Neuronal stem cell (in vitro differentiated cells): ENCODE data around the gene SLC39A6.

ENCODE experiments used
- DNase-seq: peaks from one replicate; pipeline ENCODE4 v3.0.0-alpha.2; 2013; ENCODE audit warnings: low spot score
- H2AFZ ChIP-seq: one replicate; pipeline ENCODE4 v1.6.1; 2013; ENCODE audit warnings: mild to moderate bottlenecking, low read length, inconsistent platforms
- H2AK5ac ChIP-seq: 2 replicates; pipeline ENCODE4 v1.6.1; 2013; ENCODE audit warnings: low read depth, mild to moderate bottlenecking, inconsistent platforms, low read length, moderate library complexity, mixed read lengths
- H2BK120ac ChIP-seq: 2 replicates; pipeline ENCODE4 v1.6.1; 2013; ENCODE audit warnings: low read depth, mild to moderate bottlenecking, inconsistent platforms, low read length, moderate library complexity, mixed read lengths
- H2BK12ac ChIP-seq: one replicate; pipeline ENCODE4 v1.6.1; 2013; ENCODE audit warnings: low read length, inconsistent platforms
- H2BK15ac ChIP-seq: 2 replicates; pipeline ENCODE4 v1.6.1; 2013; ENCODE audit warnings: mild to moderate bottlenecking, low read length, inconsistent platforms, mixed read lengths
- H2BK5ac ChIP-seq: one replicate; pipeline ENCODE4 v1.6.1; 2013; ENCODE audit warnings: inconsistent platforms, mild to moderate bottlenecking, low read length, moderate library complexity
- H3K14ac ChIP-seq: one replicate; pipeline ENCODE4 v1.6.1; 2013; ENCODE audit warnings: low read length, inconsistent platforms
- H3K18ac ChIP-seq: 2 replicates; pipeline ENCODE4 v1.6.1; 2013; ENCODE audit warnings: low read length, inconsistent platforms
- H3K23ac ChIP-seq: 2 replicates; pipeline ENCODE4 v1.6.1; 2013; ENCODE audit warnings: low read depth, mild to moderate bottlenecking, mixed read lengths, low read length, inconsistent platforms; ENCODE audit not compliant: poor library complexity
- H3K27ac ChIP-seq: replicated peaks from 3 replicates; pipeline ENCODE4 v1.5.1; 2013; ENCODE audit warnings: low read length, inconsistent platforms
- H3K27me3 ChIP-seq, 3 experiments: 2 replicates each; pipeline ENCODE4 v1.6.1; 2013; ENCODE audit warnings: low read length in 3 of 3, mild to moderate bottlenecking in 2 of 3, inconsistent platforms in 1 of 3, low read depth in 1 of 3, mixed read lengths in 1 of 3, moderate library complexity in 1 of 3; ENCODE audit not compliant: control insufficient read depth in 3 of 3, insufficient read depth in 3 of 3
- H3K36me3 ChIP-seq, 2 donors: replicated peaks in 1 of 2; 2 replicates each; pipeline ENCODE4 v1.6.1; 2013; ENCODE audit warnings: low read length in 2 of 2; ENCODE audit not compliant: control insufficient read depth in 2 of 2, insufficient read depth in 2 of 2
- H3K4ac ChIP-seq: 2 replicates; pipeline ENCODE4 v1.6.1; 2013; ENCODE audit warnings: inconsistent platforms, mild to moderate bottlenecking, low read length, moderate library complexity
- H3K4me1 ChIP-seq, 2 donors: 1 replicate in 1 of 2; 2 replicates in 1 of 2; pipeline ENCODE4 v1.6.1; 2013; ENCODE audit warnings: low read length in 2 of 2, low read depth in 1 of 2; ENCODE audit not compliant: control insufficient read depth in 2 of 2, insufficient read depth in 1 of 2
- H3K4me2 ChIP-seq: one replicate; pipeline ENCODE4 v1.6.1; 2013; ENCODE audit warnings: mild to moderate bottlenecking, low read length, inconsistent platforms; ENCODE audit not compliant: insufficient read depth, poor library complexity, severe bottlenecking
- H3K4me3 ChIP-seq, 2 donors: 2 replicates each; pipeline ENCODE4 v1.5.1; 2013; ENCODE audit warnings: low read length in 2 of 2, mild to moderate bottlenecking in 2 of 2, inconsistent platforms in 1 of 2, moderate library complexity in 1 of 2
- H3K79me1 ChIP-seq: one replicate; pipeline ENCODE4 v1.6.1; 2013; ENCODE audit warnings: low read depth, mild to moderate bottlenecking, inconsistent platforms, low read length, moderate library complexity
- H3K9ac ChIP-seq: one replicate; pipeline ENCODE4 v1.6.1; 2013; ENCODE audit warnings: mild to moderate bottlenecking, low read depth, low read length, inconsistent platforms; ENCODE audit not compliant: poor library complexity
- H3K9me3 ChIP-seq, 2 donors: replicated peaks in 1 of 2; 2 replicates each; pipeline versions ENCODE3 to v1.6.1; 2013; ENCODE audit warnings: low read length in 2 of 2, mild to moderate bottlenecking in 2 of 2, inconsistent platforms in 1 of 2, low read depth in 1 of 2, mixed read lengths in 1 of 2, moderate library complexity in 1 of 2; ENCODE audit not compliant: control insufficient read depth in 2 of 2, insufficient read depth in 1 of 2
- H4K8ac ChIP-seq: one replicate; pipeline ENCODE4 v1.6.1; 2013; ENCODE audit warnings: low read depth, mild to moderate bottlenecking, inconsistent platforms, low read length, moderate library complexity
- H4K91ac ChIP-seq: one replicate; pipeline ENCODE4 v1.6.1; 2013; ENCODE audit warnings: low read length, low read depth, mild to moderate bottlenecking, inconsistent platforms; ENCODE audit not compliant: poor library complexity
- WGBS, 2 donors: extraction: QIAGEN DNeasy Blood & Tissue Kit; methylation state at CpG; one replicate each; pipeline ENCODE4 v1.1.7; 2013; ENCODE audit warnings: missing lambda C conversion rate in 2 of 2, mixed read lengths in 1 of 2; ENCODE audit not compliant: insufficient read length in 2 of 2, insufficient replicate concordance in 1 of 2; ENCODE audit errors: extremely low coverage in 2 of 2; 5-methylcytosine and 5-hydroxymethylcytosine counted together

The SLC39A6 gene

DNA sequence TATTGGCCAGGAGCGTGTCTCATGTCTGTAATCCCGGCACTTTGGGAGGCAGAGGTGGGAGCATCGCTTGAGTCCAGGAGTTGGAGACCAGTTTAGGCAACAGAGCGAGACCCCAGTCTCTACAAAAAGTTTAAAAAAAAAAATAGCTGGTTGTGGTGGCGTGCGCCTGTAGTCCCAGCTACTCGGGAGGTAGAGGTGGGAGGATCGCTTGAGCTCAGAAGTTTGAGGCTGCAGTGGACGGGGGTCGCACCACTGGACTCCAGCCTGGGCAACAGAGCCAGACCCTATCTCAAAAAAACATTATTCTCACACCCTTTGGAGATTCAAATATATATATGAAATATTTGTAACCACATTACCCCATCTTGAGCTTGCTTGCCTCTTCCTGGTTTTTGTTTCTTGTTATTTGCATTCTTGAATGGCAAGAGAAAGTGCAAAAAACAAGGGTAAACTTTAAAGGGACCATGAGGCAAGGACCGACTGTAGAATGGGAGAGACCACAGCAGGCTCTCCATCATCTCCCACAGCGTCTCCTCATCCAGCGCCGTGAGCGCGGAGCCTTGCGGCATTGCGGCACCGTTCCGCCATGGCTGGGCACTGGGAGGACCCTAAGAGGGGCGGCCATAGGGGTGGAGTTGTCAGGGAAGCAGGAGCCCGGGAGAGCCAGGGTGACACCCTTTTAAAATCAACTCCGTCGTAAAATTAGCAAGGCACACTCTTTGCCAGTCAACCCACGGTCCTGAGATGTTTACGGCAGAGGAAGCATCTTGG, 1.9 kb upstream of the SLC39A6 start:
- no peak overlapping the region for H3K9ac ChIP-seq
- no peak overlapping the region for H2BK15ac ChIP-seq
- H3K4ac ChIP-seq: no peak overlapping the region
- DNase-seq: no peak
- H3K18ac ChIP-seq: no peak overlapping the region
- no peaks in the 10 kb centered on the region for H3K27me3 ChIP-seq
- H3K79me1 ChIP-seq: peaks cover 5% of the 10 kb centered on the region
- H3K4me2 ChIP-seq: peak overlapping the region; percentile 60
- no peak overlapping the region for H4K91ac ChIP-seq
- WGBS, 2 donors: no CpG with 5 or more reads among the region's 26 CpGs
- no peaks in the 10 kb centered on the region for H3K9me3 ChIP-seq
- no peak overlapping the region for H2AK5ac ChIP-seq
- H3K36me3 ChIP-seq: peaks cover 11 to 54% of the 10 kb centered on the region in 2 donors
- peaks cover 0 to 8% of the 10 kb centered on the region in 2 donors for H3K4me1 ChIP-seq
- H2BK120ac ChIP-seq: no peak overlapping the region
- H3K4me3 ChIP-seq: peak overlapping the region in 1 of 2 donors; percentile 93
- no peak overlapping the region for H3K14ac ChIP-seq
- H4K8ac ChIP-seq: no peak overlapping the region
- H3K23ac ChIP-seq: no peak overlapping the region
- no peak overlapping the region for H2AFZ ChIP-seq
- H2BK5ac ChIP-seq: no peak overlapping the region
- H2BK12ac ChIP-seq: no peak overlapping the region
- no peak overlapping the region for H3K27ac ChIP-seq

DNA sequence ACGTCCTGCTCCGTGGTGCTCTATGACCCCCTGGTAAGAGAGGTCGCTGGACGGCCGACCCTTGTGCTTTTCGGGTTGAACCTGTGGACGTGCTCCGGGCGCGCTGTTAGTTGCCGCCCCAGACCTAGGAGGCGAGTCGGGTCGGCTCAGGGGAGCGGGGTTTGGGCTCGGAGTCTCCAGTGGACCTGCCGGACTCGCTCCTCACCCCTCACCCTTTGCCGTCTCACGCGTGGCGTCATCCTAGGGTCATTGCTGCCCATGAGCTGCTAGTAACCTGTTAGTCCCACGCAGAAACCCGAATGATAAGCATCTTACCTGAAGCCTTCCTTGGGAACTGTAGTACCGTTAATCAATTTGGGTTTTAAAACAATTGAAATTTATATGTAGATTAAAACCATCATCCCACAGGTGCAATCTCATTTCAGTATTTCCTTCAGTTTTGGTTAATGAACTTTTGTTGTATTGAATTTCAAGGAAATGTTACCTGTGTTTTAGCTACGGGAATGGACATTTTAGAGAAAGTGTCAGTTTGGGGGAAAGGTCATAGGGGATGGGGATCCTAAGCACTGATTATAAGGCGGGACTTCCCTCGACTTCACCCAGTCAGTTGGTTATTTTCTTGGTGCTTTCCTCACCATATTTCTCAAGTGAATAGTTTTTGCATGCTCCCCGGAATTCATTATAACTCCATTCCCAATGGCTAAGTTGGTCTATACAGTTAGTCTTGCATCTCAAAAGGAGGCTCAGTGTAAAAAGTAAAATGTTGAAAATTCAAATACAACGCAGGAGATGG, 1.1 kb upstream of the SLC39A6 start:
- peaks cover 0 to 8% of the 10 kb centered on the region in 2 donors for H3K4me1 ChIP-seq
- H2BK5ac ChIP-seq: peak overlapping the region; percentile 91
- no peaks in the 10 kb centered on the region for H3K27me3 ChIP-seq
- H4K91ac ChIP-seq: no peak overlapping the region
- H4K8ac ChIP-seq: no peak overlapping the region
- peak overlapping the region; percentile 70 for H2AK5ac ChIP-seq
- H2BK15ac ChIP-seq: no peak overlapping the region
- peak overlapping the region; percentile 96 for H3K23ac ChIP-seq
- peak overlapping the region; percentile 93 to 97 for H3K4me3 ChIP-seq
- no CpG with 5 or more reads among the region's 30 CpGs for WGBS, 2 donors
- H3K14ac ChIP-seq: peak overlapping the region; percentile 22
- peak overlapping the region; percentile 34 for H3K27ac ChIP-seq
- H2AFZ ChIP-seq: peak overlapping the region; percentile 100
- H3K79me1 ChIP-seq: peaks cover 5% of the 10 kb centered on the region
- no peak overlapping the region for H2BK12ac ChIP-seq
- H3K4ac ChIP-seq: no peak overlapping the region
- H3K4me2 ChIP-seq: peak overlapping the region; percentile 60
- H2BK120ac ChIP-seq: no peak overlapping the region
- H3K9me3 ChIP-seq: no peaks in the 10 kb centered on the region
- peak; percentile 0 for DNase-seq
- H3K36me3 ChIP-seq: peaks cover 12 to 54% of the 10 kb centered on the region in 2 donors
- H3K9ac ChIP-seq: peak overlapping the region; percentile 94
- H3K18ac ChIP-seq: peak overlapping the region; percentile 92

DNA sequence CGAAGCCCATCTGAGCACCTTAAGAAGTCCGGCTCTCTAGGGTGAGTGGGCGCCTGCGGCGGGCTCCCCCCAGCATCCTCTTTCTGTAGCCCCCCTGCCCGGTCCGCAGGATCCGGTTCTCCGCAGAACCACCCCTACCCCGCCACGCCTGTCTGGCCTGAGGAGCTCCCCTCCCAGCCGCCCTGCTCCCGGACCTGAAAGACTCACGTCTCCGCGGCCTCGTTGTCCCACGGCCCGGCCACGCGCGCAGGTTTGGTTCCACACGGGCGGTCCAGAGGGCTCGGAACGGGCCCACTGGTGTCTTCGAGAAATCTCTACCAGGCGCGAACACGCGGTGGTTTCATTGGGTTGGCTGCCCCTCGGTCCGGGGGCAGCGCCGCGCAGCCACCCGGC, 237 bp downstream of the SLC39A6 start:
- Histone ChIP-seq H3K14ac (peak overlapping the region; percentile 73), H3K27ac (no peak overlapping the region), H3K36me3 (peaks cover 15 to 55% of the 10 kb centered on the region in 2 donors), H2BK5ac (peak overlapping the region; percentile 91), H2BK120ac (no peak overlapping the region), H3K18ac (peak overlapping the region; percentile 97), H2AK5ac (no peak overlapping the region), H4K8ac (no peak overlapping the region), H3K9ac (peak overlapping the region; percentile 85), H3K4me2 (peak overlapping the region; percentile 80), H3K4me3 (peak overlapping the region; percentile 93 to 97), H3K9me3 (no peaks in the 10 kb centered on the region), H3K23ac (peak overlapping the region; percentile 96), H3K4me1 (peaks cover 0 to 8% of the 10 kb centered on the region in 2 donors), H2BK15ac (peak overlapping the region; percentile 68), H2AFZ (peak overlapping the region; percentile 100), H3K27me3 (no peaks in the 10 kb centered on the region), H2BK12ac (no peak overlapping the region), H3K79me1 (peaks cover 5% of the 10 kb centered on the region), H4K91ac (no peak overlapping the region), H3K4ac (no peak overlapping the region)
- no peak for DNase-seq
- no CpG with 5 or more reads among the region's 37 CpGs for WGBS, 2 donors

DNA sequence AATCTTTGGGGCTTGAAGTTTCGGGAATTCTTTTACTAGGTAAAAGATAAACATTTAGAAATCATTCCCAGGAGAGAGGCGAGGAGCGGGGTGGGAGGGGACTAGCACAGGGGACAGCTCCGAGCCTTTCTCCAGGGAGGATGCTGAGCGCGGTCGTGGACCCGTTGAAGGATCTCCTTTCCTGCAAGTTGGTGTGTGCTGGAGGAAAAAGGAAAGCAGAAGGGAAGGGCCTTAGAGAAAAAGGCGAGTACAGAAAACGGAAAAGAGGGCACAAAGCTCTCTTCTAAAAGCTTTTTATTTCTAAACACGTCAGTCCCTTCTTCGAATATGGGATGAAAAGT, 640 bp downstream of the SLC39A6 start:
- DNase-seq: no peak
- Histone ChIP-seq H3K36me3 (peaks cover 14 to 58% of the 10 kb centered on the region in 2 donors), H3K79me1 (peaks cover 5% of the 10 kb centered on the region), H3K4ac (no peak overlapping the region), H2BK12ac (no peak overlapping the region), H3K4me3 (peak overlapping the region; percentile 93 to 97), H3K18ac (no peak overlapping the region), H3K23ac (no peak overlapping the region), H2AK5ac (no peak overlapping the region), H3K4me1 (peaks cover 0 to 8% of the 10 kb centered on the region in 2 donors), H4K91ac (no peak overlapping the region), H2AFZ (peak overlapping the region; percentile 100), H3K9ac (no peak overlapping the region), H4K8ac (no peak overlapping the region), H2BK5ac (no peak overlapping the region), H3K9me3 (no peaks in the 10 kb centered on the region), H3K4me2 (peak overlapping the region; percentile 80), H2BK120ac (no peak overlapping the region), H3K27ac (no peak overlapping the region), H3K27me3 (no peaks in the 10 kb centered on the region), H2BK15ac (no peak overlapping the region), H3K14ac (no peak overlapping the region)
- no CpG with 5 or more reads among the region's 12 CpGs for WGBS, 2 donors
